ENCODE measurements around the gene ACAA2. TPM values are rescaled to one million over a fixed set of nuclear protein-coding genes. Genes with fewer than 3 reads are reported as not detected.
A peak's percentile ranks its signal among the peaks of the same experiment; 100 is the strongest.
"Not testable (repeated sequence)": the region's sequence is repeated elsewhere in the genome, so short reads cannot be mapped to it uniquely, and the experiment has no call there.

ACAA2 gene
- polyA plus RNA-seq, 4 donors: 253 to 278 (median 268) TPM

DNA sequence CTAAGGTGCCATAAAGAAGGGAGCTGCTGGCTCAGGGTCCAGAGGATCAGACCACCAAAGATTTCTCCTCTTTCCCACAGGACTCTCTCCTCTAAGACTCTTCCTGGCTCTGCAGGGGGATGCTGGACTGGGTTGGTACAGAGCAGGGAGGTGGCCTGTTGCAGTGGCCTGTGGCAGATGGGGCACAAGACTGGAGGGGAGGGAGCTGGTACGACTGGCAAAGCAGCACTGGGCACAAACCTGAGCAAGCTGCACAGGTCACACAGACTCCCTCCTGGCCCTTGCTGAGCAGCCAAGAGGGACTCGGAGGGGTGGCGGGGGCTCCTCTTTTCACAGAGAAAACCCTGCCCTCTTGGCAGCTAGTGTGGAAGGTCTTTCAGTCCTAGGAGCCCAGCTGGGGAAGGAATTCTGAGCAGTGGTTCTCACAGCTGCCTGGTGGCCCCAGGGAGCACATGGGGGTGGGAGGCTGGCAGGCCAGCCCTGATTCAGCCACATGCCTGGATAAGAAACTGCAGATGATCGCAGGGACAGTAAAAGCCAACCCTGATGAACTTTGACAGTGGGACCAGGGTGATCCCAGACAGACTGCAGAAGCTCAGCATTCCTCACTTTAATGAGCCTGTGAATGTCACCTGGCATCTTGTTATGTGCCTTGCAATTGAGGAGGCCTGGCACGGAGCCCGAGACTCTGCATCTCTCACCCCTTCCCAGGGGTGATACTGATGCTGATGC, 32.5 kb upstream of the ACAA2 start:
- no peak for DNase-seq (ENCODE audit: low read depth in 4 of 4, low spot score in 3 of 4)

DNA sequence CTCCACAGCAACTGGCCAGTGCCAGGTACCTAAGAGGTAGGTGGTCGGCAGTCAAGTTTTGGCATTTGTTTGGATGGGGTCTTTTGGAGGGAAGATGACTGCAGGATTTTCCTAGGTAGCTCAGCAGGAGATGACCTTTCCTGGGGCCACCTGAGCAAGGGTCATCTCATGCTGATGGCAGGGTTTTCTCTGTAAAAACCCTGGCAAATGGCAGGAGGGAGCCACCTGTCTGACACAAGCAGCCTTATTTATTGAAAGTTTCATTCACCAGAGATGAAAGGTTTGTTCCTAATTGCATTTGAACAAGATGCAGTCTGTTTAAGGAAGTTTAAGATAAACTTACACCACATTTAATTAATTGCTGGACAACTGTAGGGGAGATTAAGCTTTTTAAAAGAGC, 31.6 kb upstream of the ACAA2 start:
- no peak for DNase-seq (ENCODE audit: low read depth in 4 of 4, low spot score in 3 of 4)

DNA sequence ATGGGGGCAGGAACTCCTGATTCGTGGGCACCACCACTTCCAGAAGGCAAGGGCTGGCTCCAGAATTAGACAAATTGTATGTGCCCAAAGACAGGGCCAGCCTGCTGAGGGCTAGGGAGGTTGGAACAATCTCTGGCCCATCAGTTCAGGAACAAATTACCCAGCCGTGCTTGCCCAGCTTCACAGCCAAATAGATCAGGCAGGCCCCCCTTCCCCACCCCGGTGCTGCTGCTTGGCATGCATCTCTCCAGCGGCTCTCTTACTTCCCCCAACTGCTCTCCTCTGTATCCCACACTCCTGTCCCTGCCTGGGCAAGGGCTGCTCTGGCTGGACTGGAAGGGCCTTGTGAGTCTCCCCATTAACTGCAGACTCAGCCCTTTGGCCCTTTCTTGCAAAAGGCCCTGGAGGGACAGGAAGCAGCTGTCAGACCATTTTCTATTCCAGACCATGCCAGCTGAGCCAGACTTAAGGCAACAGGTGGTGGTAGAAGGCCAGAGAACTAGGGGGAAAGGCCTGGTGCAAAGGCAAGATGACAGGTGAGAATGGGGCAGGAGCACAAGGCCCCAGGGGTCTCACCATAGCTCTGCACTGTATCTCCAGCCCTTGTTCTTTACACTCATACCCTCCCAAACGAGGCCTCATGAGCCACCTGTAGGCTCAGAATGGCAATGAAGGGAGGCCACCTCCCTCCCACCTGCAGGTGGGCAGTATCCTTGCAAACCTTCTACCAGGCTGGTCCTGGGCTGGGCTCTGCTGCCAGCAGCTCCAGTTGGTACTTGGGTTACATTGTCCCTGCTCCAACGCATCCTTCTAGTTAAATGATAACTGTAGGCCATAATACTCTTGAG, 30.7 kb upstream of the ACAA2 start:
- DNase-seq (ENCODE audit: low read depth in 4 of 4, low spot score in 3 of 4): no peak

DNA sequence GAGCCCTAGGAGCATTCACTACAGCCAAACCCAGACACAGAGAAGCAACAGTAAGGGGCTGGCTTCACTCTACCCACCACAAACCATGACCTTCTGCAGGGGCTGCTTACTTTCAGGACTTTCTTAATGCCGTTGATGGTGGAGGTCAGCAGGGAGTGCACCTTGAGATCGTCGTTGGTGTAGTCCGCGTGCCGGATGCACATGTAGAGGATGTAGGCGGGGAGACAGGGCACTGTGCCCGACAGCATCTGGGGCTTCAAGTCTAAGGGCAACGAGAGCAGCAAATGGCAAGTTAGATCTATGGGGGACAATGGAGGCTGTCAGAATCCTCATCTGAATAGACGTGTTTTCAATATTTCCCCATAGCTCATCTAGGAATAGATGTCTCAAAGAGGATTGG, 29.8 kb upstream of the ACAA2 start:
- DNase-seq (ENCODE audit: low read depth in 4 of 4, low spot score in 3 of 4): no peak

DNA sequence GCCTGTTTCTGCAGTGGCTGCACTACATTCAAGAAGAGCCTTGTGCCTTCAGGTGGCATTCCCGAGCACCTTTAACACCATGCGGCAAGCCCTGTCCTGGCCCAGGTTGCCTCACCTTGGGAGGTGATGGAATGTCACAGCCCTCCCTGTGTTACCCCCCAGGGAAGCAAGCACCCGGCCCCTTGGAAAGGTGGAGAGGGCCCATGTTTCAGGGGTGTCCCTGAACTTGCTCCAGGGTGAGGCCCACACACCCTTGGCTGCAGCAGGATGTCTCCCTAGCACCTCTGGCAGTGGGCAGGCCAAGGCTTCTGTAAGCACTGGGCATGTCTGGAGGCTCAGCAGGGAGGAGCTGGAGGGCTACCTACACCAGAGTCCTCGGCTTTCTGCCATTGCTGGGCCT, 29.3 kb upstream of the ACAA2 start:
- no peak for DNase-seq (ENCODE audit: low read depth in 4 of 4, low spot score in 3 of 4)

DNA sequence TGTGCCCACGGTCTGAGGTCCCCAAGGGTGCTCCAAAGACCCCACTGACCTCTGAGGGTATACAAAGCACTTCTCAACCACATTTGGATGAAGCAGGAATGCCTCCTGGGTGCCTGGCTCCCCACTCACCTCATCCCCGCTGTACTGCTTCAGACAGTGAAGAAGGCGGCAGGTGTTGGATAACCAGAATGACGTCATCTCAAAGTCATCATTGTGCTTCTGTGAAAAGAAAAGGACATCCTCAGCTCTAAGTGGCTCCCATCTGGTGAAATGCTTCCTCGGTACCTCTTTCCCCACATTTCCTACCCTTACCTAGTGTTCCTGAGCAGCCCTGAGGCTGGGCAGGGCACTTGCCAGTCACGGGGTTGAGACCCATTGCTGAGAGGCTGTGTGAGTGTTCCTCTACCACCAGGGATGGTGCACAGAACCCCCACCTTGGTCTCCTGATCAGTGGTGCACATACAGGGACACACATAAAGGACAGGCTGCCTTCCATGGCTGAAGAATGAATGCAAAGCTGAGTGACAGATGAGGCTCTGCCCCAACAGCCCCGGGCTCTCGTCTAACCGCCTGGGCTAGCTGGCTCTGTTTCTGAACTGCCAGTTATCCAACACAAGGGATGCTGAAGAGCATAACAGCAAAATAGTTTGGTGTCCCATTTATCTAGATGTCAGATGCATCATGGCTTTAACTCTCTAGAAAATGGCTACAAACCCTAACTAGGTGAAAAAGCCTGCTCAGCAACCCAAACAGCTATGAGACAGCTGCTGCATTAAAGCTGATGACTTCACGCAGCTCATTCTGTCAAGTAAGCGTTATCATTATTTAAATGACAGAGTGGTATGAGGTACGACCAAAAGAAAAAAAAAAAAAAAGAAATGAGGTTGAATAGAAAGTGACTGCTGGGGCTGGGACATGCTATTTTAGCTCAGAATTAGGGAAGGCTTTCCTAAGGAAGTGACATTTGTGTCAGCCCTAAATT, 28.2 kb upstream of the ACAA2 start:
- DNase-seq (ENCODE audit: low read depth in 4 of 4, low spot score in 3 of 4): no peak

DNA sequence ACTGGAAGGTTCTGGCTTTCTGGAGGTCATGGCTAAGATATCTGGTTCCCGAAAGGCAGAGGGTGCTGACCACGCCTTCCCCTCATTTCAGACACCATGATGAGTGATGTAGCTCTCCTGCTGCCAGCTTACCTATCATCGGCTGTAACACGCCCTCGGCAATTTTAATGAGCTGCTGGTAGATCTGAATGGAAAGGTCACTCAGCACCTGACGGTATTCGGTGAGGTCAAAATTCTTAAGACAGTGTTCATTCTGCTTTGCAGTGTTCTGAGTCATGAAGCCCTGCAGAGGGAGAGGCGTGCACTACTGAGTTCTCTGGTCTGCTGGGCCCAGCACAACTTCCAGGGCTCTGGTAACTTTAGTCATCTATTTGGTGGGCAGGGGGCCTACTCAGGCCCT, 25.7 kb upstream of the ACAA2 start:
- DNase-seq (ENCODE audit: low read depth in 4 of 4, low spot score in 3 of 4): no peak

DNA sequence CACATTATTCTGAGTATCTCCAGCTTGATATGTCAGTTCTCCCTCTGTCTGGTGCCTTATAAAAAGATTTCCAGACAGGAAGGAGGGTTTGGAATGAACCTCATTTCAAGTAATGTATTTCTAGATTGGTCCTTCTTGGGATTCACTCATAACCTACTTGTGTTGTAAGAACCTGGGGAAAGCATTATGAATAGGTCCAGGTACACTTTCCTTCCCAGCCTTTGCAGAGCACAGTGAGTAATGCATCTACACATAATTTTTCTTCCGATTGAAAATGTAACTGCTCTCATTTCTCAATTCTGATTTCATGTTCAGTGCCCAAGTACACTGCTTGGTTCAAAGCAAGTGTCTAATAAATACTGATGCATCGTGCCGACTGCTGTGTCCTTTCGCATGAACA, 25.0 kb upstream of the ACAA2 start:
- DNase-seq (ENCODE audit: low read depth in 4 of 4, low spot score in 3 of 4): no peak

DNA sequence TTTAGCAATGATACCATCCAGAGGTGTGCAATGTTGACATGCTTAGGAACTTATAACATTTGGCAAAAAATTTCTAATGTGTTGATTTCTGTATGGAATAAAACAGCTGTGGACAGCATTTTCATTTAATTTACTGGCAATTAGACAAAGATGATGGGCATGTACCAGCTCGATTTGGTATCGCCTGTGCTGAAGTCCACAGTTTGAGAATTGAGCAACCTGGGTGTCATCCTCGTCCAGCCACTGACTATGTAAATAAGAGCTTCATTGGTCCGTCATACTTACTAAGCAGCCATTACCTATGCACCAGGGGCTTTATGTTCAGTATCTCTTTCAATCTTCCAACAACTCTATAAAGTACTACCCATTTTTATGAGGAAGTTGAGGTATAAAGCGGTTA, 24.6 kb upstream of the ACAA2 start:
- DNase-seq (ENCODE audit: low read depth in 4 of 4, low spot score in 3 of 4): no peak

DNA sequence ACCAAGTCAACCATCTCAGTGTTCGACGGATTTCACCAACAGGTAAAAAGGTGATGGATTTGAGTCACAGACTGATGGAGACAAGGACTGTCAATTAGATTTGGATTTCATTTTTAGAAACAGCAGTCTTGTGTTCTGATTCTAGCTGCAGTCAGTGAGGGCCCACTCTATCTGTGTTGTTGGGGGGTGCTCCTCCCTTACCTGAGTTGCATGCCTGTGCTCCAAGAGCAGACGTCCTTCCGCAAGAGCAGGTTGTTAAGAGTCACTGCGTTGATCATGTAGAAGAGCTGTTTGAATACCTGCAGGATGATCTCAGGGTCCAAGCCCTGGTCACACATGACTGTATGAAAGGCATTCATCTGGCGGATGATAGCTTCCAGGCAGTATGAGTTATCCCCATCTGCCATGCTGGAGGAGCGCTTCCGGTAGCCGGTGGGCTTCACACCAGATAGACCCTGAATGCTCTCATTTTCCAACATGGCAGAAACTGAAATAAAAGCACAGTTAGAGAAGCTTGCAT, 24.0 kb upstream of the ACAA2 start:
- not testable (repeated sequence) for DNase-seq (ENCODE audit: low read depth in 4 of 4, low spot score in 3 of 4)

DNA sequence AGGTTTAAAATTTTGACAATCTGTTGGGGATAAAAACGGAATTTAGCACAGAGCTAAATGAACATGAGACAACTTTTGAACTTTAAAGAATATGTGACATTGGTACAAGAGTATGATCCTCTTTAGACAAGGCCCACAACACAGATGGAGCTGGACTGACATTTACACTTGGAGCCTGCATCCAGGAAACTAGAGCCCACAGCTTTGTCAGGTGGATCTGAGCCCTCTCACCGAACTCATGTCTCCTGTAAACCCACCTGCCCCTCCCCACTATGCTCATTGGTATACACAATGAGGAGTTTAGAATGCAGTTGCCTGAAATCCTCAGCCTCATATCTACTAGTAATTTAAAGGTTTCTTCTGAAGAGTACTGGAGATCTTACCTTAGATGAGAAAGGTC, 22.1 kb upstream of the ACAA2 start:
- no peak for DNase-seq (ENCODE audit: low read depth in 4 of 4, low spot score in 3 of 4)

DNA sequence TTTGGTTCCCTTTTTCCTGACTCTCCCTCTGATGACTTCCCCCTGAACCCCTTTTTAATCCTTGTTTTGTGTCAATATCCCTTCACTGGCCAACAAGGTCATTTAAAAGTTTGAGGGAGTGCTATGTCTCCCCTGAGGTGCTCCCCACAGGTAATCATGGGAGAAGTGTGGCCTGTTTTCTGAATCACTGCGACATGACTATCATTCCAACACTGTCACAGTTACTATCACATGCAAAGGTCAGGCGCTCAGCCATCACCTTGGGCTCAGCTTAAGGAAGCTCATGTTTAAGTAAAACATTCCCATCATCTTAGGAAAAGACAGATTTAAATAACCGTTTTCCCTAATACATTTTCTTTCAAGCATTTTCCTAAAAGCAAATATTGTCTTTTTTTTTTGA, 20.9 kb upstream of the ACAA2 start:
- DNase-seq (ENCODE audit: low read depth in 4 of 4, low spot score in 3 of 4): no peak

DNA sequence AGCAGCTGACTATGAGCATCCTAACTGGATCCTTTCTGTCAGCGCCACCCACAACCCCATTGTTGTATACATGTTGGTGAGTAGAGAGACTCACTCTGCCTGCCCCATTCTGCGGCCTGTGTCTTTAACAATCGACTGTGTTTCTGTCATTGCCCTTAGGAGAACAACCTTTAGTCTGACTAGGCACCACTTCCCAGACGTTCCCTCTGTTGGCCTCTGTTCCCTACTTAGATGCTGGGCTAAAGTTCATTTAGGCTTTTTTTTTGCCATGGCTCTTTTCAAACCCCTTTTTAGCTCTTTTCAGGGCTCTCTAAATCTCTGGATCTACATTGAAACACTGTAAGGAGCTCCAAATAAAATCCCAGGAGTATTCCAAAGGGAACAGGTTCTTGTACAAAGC, 20.5 kb upstream of the ACAA2 start:
- no peak for DNase-seq (ENCODE audit: low read depth in 4 of 4, low spot score in 3 of 4)

DNA sequence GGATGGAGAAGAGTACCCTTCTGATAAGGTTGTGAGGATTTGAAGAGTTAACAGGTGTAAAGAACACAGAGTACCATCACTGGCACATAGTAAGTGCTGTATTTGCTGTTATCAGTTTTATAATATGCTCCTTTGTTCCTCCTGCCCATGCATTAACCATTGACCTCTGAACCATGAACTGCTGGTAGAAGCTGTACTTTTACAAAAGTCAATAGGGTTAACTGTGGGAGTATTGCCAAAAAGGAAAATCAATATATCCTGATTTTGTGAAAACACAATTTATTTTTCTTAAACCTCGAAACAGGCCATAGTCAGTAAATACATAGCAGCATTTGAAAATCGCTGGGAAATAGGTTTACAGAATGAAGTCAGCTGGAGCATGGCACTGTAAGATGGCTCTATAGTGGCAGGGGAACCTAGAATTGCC, 18.9 kb upstream of the ACAA2 start:
- DNase-seq (ENCODE audit: low read depth in 4 of 4, low spot score in 3 of 4): no peak

DNA sequence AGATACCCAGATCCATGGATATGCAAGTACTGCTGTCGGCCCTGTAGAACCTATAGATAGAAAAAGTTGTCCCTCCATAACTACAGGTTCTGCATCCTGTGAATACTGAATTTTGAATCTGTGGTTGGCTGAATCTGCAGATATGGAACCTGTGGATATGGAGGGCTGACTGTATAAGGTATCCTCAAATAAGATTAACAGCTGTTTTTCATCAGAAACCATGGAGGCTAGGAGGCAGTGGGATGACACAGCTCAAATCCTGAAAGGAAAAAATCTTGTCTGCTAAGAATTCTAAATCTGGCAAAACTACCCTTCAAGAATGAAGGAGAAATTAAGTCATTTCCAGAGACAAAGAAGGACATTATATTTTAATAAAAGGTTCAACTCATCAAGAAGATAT, 14.7 kb upstream of the ACAA2 start:
- DNase-seq (ENCODE audit: low read depth in 4 of 4, low spot score in 3 of 4): no peak

DNA sequence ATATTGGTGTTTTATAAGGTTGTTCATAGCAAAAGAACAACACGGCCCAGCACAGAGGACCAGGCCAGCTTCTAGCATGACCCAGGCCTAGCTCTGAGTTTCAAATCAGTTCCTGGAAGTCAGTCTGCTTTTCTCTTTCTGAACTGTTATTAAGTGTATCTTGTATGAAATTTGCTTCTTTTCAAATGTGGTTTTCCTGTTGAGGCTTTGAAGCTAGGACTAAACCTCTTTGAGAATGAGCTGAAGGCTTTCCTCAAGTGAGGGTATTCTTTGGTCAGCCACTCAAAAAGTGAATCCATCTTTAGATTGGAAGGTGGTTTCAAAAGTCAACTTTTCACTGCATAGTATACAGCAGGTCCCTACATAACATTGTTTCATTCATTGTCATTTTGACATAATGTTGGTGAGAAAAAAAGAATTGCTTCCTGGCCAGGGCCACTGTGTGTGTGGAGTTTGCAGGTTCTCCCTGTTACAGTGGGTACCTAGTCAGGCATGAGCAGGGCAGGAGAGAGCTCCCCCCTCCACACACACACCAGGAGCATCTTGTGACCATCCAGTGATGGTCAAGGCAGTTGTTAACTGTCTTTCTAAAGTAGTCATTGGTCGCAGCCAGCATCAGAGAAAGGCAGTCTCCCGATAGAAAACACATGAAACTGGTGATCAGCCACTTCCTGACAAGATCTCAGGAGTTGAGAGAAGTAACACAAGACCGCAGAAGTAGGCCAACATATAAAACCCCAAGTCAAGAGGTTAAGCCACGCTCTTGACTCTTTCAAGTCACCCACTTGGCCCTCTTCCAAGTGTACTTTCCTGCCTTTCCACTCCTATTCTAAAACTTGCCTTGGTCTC, 6.7 kb upstream of the ACAA2 start:
- DNase-seq (ENCODE audit: low read depth in 4 of 4, low spot score in 3 of 4): no peak

DNA sequence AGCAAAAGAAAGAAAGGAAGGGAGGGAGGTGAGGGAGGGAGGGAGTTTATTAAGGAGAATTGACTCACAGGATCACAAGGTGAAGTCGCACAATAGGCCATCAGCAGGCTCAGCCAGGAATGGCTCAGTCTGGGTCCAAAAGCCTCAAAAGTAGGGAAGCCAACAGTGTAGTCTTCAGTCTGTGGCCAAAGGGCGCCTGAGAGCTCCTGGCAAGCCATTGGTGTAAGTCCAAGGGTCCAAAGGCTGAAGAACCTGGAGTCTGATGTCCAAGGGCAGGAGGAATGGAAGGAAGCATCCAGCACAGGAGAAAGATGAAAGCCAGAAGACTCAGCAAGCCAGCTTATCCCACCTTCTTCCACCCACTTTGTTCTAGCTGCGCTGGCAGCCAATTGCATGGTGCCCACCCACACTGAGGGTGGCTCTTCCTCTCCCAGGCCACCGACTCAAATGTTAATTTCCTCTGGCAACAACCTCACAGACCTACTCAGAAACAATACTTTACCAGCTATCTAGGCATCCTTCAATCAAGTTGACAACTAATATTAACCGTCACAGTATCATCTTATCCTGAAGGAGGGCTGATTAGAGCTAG, 5.8 kb upstream of the ACAA2 start:
- no peak for DNase-seq (ENCODE audit: low read depth in 4 of 4, low spot score in 3 of 4)

DNA sequence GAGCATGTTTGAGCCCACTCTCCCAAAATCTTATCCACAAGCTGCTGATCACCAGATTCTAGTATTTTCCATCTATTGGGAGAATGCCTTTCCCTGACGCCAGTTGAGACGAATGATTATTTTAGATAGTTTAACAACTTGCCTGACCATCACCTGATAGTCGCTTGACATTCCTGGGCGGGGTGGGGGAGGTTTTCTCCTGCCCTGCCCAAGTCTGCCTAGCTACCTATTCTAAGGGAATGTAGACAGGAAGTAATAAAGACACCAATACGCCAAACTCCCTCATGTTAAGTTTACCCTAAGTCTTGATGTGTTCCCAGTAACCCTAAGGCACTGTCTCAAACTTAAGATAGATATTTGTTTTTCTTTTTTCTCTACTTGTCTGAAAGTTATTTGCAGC, 4.6 kb upstream of the ACAA2 start:
- DNase-seq (ENCODE audit: low read depth in 4 of 4, low spot score in 3 of 4): no peak

DNA sequence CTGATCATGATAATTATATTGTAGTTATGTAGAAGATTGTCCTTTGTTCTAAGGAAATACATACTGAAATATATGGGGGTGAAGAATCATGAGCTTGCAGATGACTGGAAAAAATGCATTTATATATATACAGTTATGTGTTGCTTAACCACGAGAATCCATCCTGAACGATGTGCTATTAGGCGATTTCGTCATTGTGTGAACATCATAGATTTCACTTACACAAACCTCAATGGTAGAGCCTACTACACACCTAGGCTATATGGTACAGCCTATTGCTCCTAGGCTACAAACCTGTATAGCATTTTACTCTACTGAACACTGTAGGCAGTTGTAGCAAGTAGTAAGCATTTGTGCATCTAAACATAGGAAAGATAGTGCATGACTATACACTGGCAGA, 2.6 kb upstream of the ACAA2 start:
- no peak for DNase-seq (ENCODE audit: low read depth in 4 of 4, low spot score in 3 of 4)

DNA sequence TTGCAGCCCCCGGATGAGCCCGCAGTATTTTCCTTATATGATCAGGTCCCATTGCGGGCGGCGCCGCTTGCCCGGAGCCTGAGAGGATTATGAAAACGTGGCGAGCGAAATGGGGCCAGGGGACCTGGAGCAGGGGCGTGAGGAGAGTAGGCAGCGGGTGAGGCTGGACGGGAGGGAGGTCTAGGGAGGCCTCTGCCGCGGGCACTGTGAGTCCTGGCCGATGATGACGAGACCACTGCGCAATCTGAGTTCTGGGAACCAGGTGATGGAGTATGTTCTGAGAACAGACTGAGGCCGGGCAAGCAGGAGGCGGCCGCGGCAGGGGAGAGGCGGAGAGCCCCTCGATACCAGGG, 790 bp upstream of the ACAA2 start:
- peak in 3 of 4 donors; percentile 20 to 61 (median 52) for DNase-seq (ENCODE audit: low read depth in 4 of 4, low spot score in 3 of 4)

Measured in right renal pelvis (tissue), 4 donors.